GM12874 (cell line): Measurements from ENCODE around the gene KBTBD13.

Experiments used
- TF ChIP-seq, protein P1 (sequence below): IDR thresholded peaks from 2 replicates; pipeline ENCODE4 v1.5.1; 2011; ENCODE audit warnings: low read depth, mild to moderate bottlenecking, control low read depth, low read length, moderate library complexity; ENCODE audit not compliant: insufficient read depth

KBTBD13 gene

DNA sequence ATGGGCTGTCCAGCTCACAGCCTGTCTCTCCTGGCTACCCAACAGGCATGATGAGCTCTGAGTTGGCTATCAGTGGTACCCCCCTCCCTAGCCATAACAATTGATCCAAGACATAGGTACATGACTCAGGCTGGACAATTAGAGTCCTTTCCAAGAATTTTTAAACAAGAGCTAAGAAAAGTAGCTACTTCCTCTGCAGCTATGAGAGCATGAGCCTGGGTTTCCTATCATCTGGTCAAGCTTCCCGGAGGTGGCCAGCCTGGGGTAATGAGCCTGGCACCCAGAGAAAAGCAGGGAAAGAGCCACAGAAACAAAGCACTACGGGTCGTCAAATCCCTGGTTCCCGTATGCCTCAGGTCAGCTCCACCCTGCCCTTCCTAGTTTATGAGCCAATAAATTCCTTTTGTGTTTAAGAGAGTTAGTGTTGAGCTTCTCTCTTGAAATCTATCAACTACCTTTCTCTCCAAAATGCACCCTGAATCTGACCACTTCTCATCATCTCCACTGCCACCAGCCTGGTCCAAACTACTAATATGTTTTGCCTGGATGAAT lies 33.7 kb upstream of the KBTBD13 start:
- TF ChIP-seq, protein P1, sequence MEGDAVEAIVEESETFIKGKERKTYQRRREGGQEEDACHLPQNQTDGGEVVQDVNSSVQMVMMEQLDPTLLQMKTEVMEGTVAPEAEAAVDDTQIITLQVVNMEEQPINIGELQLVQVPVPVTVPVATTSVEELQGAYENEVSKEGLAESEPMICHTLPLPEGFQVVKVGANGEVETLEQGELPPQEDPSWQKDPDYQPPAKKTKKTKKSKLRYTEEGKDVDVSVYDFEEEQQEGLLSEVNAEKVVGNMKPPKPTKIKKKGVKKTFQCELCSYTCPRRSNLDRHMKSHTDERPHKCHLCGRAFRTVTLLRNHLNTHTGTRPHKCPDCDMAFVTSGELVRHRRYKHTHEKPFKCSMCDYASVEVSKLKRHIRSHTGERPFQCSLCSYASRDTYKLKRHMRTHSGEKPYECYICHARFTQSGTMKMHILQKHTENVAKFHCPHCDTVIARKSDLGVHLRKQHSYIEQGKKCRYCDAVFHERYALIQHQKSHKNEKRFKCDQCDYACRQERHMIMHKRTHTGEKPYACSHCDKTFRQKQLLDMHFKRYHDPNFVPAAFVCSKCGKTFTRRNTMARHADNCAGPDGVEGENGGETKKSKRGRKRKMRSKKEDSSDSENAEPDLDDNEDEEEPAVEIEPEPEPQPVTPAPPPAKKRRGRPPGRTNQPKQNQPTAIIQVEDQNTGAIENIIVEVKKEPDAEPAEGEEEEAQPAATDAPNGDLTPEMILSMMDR = no peak

DNA sequence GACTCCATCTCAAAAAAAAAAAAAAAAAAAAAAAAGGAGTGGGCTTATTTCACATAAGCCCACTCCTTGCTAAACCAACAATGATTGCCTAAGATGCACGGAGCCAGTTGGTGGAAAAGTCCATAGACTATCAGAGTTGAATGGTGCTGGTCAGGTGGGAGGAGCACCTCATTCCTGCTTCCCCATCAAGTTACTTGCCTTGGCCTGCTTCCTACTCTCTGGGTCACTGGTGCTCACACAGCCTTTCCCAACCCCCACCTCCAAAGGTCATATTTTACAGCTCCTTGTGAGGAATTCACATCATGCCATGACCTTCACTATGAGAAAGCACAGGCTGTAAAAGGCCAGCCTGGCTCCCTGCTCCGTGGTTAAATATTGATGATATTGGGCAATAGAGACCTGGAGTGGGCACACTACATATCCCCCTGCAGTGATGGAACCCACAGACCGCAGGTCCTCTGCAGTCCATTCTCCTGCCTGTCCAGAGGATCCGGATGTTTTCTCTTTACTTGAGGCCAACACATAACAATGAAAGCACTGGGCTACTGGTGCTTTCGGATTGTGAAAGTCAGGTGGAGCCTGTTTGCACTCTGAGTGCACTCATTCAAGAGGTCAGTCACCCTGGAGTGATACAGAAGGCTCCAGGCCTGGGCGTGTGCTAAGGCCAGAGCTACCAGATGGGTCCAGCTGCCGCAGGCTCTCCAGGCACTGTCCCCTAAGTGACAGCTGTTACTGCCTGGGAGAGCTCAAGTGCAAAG lies 31.6 kb upstream of the KBTBD13 start, which contains the start of gene SLC51B:
Gene SLC51B, plus strand, starts transcription at position 664 of the 758 bp plus-strand sequence. CDS start 4,618 bp downstream, outside the sequence.
- TF ChIP-seq, protein P1 = no peak

- TF ChIP-seq, protein P1 = no peak
Observed at GRCh38 chr15:65048241-65048640, 28.3 kb upstream of the KBTBD13 start.

DNA sequence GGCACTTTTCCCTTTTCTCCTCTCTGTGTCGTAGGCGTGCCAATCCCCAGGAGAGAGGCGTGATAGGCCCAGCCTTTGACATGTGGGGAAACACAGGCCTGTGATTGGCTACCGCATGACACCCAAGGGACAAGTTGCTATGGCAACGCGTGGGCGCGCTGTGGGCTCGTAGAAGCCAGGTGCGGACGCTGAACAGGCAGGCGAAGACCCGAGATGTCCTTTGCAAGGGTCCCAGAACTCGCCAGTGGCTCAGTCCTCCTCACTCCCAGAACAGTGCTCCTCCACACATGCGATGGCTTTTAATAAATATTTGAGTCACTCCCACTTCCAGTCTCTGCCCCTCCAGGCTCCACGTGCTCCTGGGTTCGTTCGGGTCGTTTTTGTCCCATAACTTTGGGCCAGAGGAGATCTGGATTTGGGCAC lies 27.1 kb upstream of the KBTBD13 start:
- TF ChIP-seq, protein P1 = no peak

DNA sequence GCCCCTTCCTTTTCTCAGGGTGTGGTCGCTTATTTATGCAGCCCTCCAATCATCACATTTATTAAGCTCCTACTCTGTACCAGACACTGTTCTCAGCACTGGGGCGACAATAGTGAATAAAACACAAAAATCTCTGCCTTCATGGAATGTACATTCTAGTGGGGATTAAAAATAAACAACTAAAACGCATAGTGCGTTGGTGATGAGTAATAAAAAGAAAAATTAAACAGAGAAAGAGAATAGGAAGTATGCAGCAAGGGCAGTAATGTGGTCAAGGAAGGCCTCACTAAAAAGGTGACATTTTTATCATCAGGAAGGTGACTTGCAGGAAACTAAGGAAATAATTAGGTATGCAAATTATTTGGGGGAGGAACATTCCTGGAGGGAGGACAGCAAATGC lies 26.3 kb upstream of the KBTBD13 start:
- TF ChIP-seq, protein P1 = no peak

DNA sequence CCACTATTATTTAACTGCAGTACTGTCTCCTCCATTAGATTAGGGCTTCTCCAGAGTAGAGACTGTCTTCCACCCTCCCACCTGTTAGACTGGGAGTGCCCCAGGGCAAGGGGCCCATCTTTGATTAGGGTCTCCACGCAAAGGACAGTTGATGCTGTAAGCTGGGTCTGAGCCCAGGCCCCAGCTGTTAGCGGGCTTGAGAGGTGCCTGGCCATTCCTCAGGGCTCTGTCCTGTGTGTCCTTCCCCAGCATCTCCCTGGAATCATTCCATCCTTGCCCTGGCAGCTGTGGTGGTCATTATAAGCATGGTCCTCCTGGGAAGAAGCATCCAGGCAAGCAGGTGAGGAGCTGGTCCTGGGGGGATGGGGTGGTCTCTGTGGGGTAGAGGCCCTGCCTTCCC lies 25.3 kb upstream of the KBTBD13 start:
- TF ChIP-seq, protein P1 = no peak

GRCh38 chr15:65052956-65053355 lies 23.6 kb upstream of the KBTBD13 start:
- TF ChIP-seq, protein P1 = no peak
